Colon (tissue), 2 donors: ENCODE measurements around the gene RPS6KA5.

Experiments used
- FAIRE-seq: peaks from 2 replicates; lab custom pipeline; 2012; peaks lifted over from hg19 to GRCh38; lab: Jason Lieb, UNC
- donor health status: control.
- donor health status: control.

Gene RPS6KA5

GRCh38 chr14:91027561-91027960 is 32.9 kb downstream of the RPS6KA5 start:
- FAIRE-seq = no peak

- peak; percentile 70 for FAIRE-seq
Measured at GRCh38 chr14:91022622-91023028, 37.8 kb downstream of the RPS6KA5 start.

- no peak for FAIRE-seq
Measured at GRCh38 chr14:91021991-91022621, 38.3 kb downstream of the RPS6KA5 start.

- FAIRE-seq = no peak
Measured at GRCh38 chr14:91021115-91021514, 39.3 kb downstream of the RPS6KA5 start.

- FAIRE-seq = no peak
Measured at GRCh38 chr14:91019673-91020072, 40.8 kb downstream of the RPS6KA5 start.

GRCh38 chr14:91018481-91018880 is 42.0 kb downstream of the RPS6KA5 start:
- FAIRE-seq = no peak

- FAIRE-seq = no peak
Measured at GRCh38 chr14:91016800-91017410, 43.5 kb downstream of the RPS6KA5 start.

GRCh38 chr14:91015435-91015834 is 45.0 kb downstream of the RPS6KA5 start:
- FAIRE-seq = no peak

GRCh38 chr14:91012045-91012444 is 48.4 kb downstream of the RPS6KA5 start:
- FAIRE-seq = no peak

- FAIRE-seq = no peak
Measured at GRCh38 chr14:91010153-91010533, 50.3 kb downstream of the RPS6KA5 start.

GRCh38 chr14:91009501-91010152 is 50.8 kb downstream of the RPS6KA5 start:
- FAIRE-seq = no peak

GRCh38 chr14:91008759-91009409 is 51.6 kb downstream of the RPS6KA5 start:
- no peak for FAIRE-seq

GRCh38 chr14:91005716-91006115 is 54.7 kb downstream of the RPS6KA5 start:
- no peak for FAIRE-seq

GRCh38 chr14:91004987-91005386 is 55.5 kb downstream of the RPS6KA5 start:
- no peak for FAIRE-seq

GRCh38 chr14:90999299-90999698 is 61.1 kb downstream of the RPS6KA5 start:
- FAIRE-seq = no peak

GRCh38 chr14:90996967-90997366 is 63.5 kb downstream of the RPS6KA5 start:
- FAIRE-seq = no peak

- no peak for FAIRE-seq
Measured at GRCh38 chr14:90995785-90996184, 64.7 kb downstream of the RPS6KA5 start.

GRCh38 chr14:90993792-90994191 is 66.6 kb downstream of the RPS6KA5 start:
- no peak for FAIRE-seq

- FAIRE-seq = no peak
Measured at GRCh38 chr14:90991690-90992443, 68.6 kb downstream of the RPS6KA5 start.

GRCh38 chr14:90990141-90990540 is 70.3 kb downstream of the RPS6KA5 start:
- FAIRE-seq = no peak

- FAIRE-seq = no peak
Measured at GRCh38 chr14:90987140-90987539, 73.3 kb downstream of the RPS6KA5 start.

GRCh38 chr14:90986510-90986909 is 73.9 kb downstream of the RPS6KA5 start:
- no peak for FAIRE-seq
